ENCODE data around the gene PSMD13.

PSMD13 gene

GRCh38 chr11:197741-198235, 39.0 kb upstream of the PSMD13 start:
- POLR2A ChIA-PET: interaction anchor here (1.4 kb wide), 1 partner anchor 9 kb away, joined by 8 read pairs; the partner anchor contains the start of genes BET1L and RIC8A
- DNase-seq (ENCODE audit: low read depth, low spot score): no peak
- H3K4me3 ChIP-seq (ENCODE audit: low read depth, low read length): no peak overlapping the region
- no peak for TF ChIP-seq CTCF (IDR thresholded peaks at IDR 0.05; ENCODE audit: insufficient read depth, low read length, missing control alignments)
- CTCF ChIA-PET: interaction anchor here (1.0 to 1.2 kb wide), 3 partner anchors 165 to 320 kb away, joined by 3 to 5 read pairs (median 4); no protein-coding TSS in a partner anchor

- no peak for TF ChIP-seq CTCF (IDR thresholded peaks at IDR 0.05; ENCODE audit: insufficient read depth, low read length, missing control alignments)
- CTCF ChIA-PET: interaction anchor here (1.2 kb wide), 2 partner anchors 250 to 320 kb away, joined by 3 to 4 read pairs; no protein-coding TSS in a partner anchor
- no peak overlapping the region for H3K4me3 ChIP-seq (ENCODE audit: low read depth, low read length)
- no peak for DNase-seq (ENCODE audit: low read depth, low spot score)
- POLR2A ChIA-PET: no interaction called here
Observed at GRCh38 chr11:198236-198806, 38.5 kb upstream of the PSMD13 start.

GRCh38 chr11:199004-199581, 37.7 kb upstream of the PSMD13 start:
- POLR2A ChIA-PET: no interaction called here
- no peak for DNase-seq (ENCODE audit: low read depth, low spot score)
- H3K4me3 ChIP-seq (ENCODE audit: low read depth, low read length): no peak overlapping the region
- CTCF ChIA-PET: interaction anchor here (1.3 to 1.7 kb wide), 2 partner anchors 17 to 249 kb away, joined by 3 to 5 read pairs; no protein-coding TSS in a partner anchor
- no peak for TF ChIP-seq CTCF (IDR thresholded peaks at IDR 0.05; ENCODE audit: insufficient read depth, low read length, missing control alignments)

GRCh38 chr11:199782-200181, 37.0 kb upstream of the PSMD13 start:
- ChIA-PET CTCF (interaction anchor here (0.8 to 1.7 kb wide), 4 partner anchors 9 to 249 kb away, joined by 3 to 5 read pairs (median 3); no protein-coding TSS in a partner anchor), POLR2A (no interaction called here)
- DNase-seq (ENCODE audit: low read depth, low spot score): no peak
- no peak overlapping the region for H3K4me3 ChIP-seq (ENCODE audit: low read depth, low read length)
- TF ChIP-seq CTCF (IDR thresholded peaks at IDR 0.05; ENCODE audit: insufficient read depth, low read length, missing control alignments): no peak

GRCh38 chr11:200224-201003, 36.4 kb upstream of the PSMD13 start:
- ChIA-PET CTCF (interaction anchor here (0.8 to 1.7 kb wide), 5 partner anchors 9 to 248 kb away, joined by 3 to 5 read pairs (median 3); no protein-coding TSS in a partner anchor), POLR2A (no interaction called here)
- TF ChIP-seq CTCF (IDR thresholded peaks at IDR 0.05; ENCODE audit: insufficient read depth, low read length, missing control alignments): no peak
- no peak overlapping the region for H3K4me3 ChIP-seq (ENCODE audit: low read depth, low read length)
- no peak for DNase-seq (ENCODE audit: low read depth, low spot score)

GRCh38 chr11:201966-202365, 34.8 kb upstream of the PSMD13 start:
- CTCF ChIA-PET: no interaction called here

More at GRCh38 chr11:201966-202365, 34.8 kb upstream of the PSMD13 start:
- no peak for TF ChIP-seq CTCF (IDR thresholded peaks at IDR 0.05; ENCODE audit: insufficient read depth, low read length, missing control alignments)
- POLR2A ChIA-PET: no interaction called here
- H3K4me3 ChIP-seq (ENCODE audit: low read depth, low read length): no peak overlapping the region
- DNase-seq (ENCODE audit: low read depth, low spot score): no peak
